RWPE2 (cell line): ENCODE data around the gene DAGLA.

Experiments used
- ATAC-seq: fragments of 200-7000 bp; cut with Tn5 transposase; 3 replicates; pipeline ENCODE4 v1.9.1; 2021; ENCODE audit warnings: low read depth
- DNase-seq: peaks from one replicate; pipeline ENCODE4 v3.0.0-alpha.2; 2020; ENCODE audit warnings: low spot score
- H3K27ac ChIP-seq: fragments of 450-650 bp; 2 replicates; pipeline ENCODE4 v1.5.1; 2017; ENCODE audit warnings: mild to moderate bottlenecking; ENCODE audit not compliant: poor library complexity, severe bottlenecking
- H3K27me3 ChIP-seq: fragments of 250-450 bp; sonication (Bioruptor Pico); 2 replicates; pipeline ENCODE4 v1.5.1; 2021; ENCODE audit warnings: mild to moderate bottlenecking, moderate library complexity; ENCODE audit not compliant: insufficient read depth, poor library complexity, severe bottlenecking
- H3K36me3 ChIP-seq: fragments of 250-450 bp; sonication (Bioruptor Pico); 2 replicates; pipeline ENCODE4 v1.5.1; 2020; ENCODE audit warnings: low read depth, mild to moderate bottlenecking, moderate library complexity
- H3K4me1 ChIP-seq: fragments of 250-450 bp; sonication (Bioruptor Pico); 2 replicates; pipeline ENCODE4 v1.5.1; 2021; ENCODE audit warnings: mild to moderate bottlenecking, moderate library complexity; ENCODE audit not compliant: insufficient read depth, poor library complexity, severe bottlenecking
- H3K4me3 ChIP-seq: fragments of 250-450 bp; sonication (Bioruptor Pico); 2 replicates; pipeline ENCODE4 v1.5.1; 2021; ENCODE audit warnings: mild to moderate bottlenecking, moderate library complexity; ENCODE audit not compliant: severe bottlenecking
- H3K9me3 ChIP-seq: fragments of 250-450 bp; sonication (Bioruptor Pico); 2 replicates; pipeline ENCODE4 v1.5.1; 2021; ENCODE audit warnings: mild to moderate bottlenecking, moderate library complexity; ENCODE audit not compliant: severe bottlenecking
- TF ChIP-seq, protein P1 (sequence below): fragments of 450-650 bp; IDR thresholded peaks from one replicate; pipeline ENCODE4 v1.5.1; 2017; ENCODE audit warnings: mild to moderate bottlenecking, moderate library complexity; ENCODE audit not compliant: poor library complexity, severe bottlenecking

DAGLA gene

DNA sequence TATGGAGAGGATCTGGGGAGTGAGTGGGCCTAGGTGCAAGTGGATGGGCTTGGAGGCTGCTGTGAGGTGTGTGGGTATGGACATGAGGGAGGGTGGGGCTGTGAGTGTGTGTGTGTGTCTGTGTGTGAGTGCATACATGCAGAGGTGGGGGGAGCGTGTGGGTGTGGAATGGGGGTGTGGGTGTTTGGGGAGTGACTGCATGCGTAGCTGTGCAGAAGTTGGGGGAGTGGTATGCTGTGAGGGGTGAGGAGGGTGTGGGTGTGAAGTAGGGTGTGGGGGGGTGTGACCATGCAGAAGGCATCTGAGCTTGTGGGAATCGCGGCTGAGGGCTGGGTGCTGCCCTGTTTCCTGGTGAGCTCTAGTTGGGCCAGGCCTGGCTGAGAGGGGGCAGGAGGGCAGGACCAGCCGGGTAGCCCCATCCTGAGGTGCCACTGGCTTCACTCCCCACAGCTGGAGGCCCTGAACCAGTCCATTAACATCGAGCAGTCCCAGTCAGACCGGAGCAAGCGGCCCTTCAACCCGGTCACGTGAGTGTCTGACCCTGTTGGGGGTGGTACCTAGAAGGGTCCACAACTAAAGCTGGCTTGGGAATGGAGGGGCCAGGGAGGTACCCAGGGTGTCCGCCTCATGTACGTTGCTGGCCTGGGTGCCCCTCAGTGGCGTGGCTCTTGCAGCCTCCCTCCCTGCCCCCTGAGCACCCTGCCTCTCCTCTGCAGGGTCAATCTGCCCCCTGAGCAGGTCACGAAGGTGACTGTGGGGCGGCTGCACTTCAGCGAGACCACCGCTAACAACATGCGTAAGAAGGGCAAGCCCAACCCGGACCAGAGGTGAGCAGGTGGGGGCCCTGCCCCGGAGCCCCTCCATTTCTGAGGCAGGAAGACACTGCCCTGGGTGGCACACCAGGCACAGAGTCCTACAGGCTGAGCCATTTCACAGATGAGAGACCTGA is 95.7 kb downstream of the DAGLA start:
- no peak for ATAC-seq
- Histone ChIP-seq H3K4me1 (no peaks in the 10 kb centered on the region), H3K27me3 (no peaks in the 10 kb centered on the region), H3K27ac (no peak overlapping the region), H3K4me3 (no peak overlapping the region), H3K9me3 (no peaks in the 10 kb centered on the region), H3K36me3 (no peaks in the 10 kb centered on the region)
- TF ChIP-seq, protein P1, sequence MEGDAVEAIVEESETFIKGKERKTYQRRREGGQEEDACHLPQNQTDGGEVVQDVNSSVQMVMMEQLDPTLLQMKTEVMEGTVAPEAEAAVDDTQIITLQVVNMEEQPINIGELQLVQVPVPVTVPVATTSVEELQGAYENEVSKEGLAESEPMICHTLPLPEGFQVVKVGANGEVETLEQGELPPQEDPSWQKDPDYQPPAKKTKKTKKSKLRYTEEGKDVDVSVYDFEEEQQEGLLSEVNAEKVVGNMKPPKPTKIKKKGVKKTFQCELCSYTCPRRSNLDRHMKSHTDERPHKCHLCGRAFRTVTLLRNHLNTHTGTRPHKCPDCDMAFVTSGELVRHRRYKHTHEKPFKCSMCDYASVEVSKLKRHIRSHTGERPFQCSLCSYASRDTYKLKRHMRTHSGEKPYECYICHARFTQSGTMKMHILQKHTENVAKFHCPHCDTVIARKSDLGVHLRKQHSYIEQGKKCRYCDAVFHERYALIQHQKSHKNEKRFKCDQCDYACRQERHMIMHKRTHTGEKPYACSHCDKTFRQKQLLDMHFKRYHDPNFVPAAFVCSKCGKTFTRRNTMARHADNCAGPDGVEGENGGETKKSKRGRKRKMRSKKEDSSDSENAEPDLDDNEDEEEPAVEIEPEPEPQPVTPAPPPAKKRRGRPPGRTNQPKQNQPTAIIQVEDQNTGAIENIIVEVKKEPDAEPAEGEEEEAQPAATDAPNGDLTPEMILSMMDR: no peak
- no peak for DNase-seq

DNA sequence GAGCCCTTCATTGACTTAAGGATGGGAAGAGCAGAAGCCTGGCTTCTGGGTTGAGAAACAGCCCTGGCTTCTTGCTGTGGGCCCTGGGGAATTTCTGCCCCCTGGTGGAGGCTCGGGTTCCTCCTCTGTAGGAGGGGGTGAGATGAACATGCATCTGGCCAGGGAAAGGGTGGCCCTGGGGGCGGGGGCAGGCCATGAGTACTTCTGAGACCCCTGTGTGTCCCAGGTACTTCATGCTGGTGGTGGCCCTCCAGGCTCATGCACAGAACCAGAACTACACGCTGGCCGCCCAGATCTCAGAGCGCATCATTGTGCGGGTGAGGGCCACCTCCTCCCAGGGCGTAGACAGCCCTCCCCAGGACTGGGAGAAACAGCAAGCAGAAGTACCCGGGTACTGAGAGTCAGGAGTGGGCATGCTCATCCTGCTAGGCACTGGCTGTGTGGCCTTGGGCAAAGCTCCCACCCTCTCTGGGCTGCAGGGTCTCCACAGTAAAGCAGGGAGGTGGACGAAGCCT is 96.4 kb downstream of the DAGLA start:
- no peaks in the 10 kb centered on the region for H3K4me1 ChIP-seq
- no peaks in the 10 kb centered on the region for H3K9me3 ChIP-seq
- no peak overlapping the region for H3K27ac ChIP-seq
- no peaks in the 10 kb centered on the region for H3K36me3 ChIP-seq
- no peak for DNase-seq
- TF ChIP-seq, protein P1: peak; percentile 72
- peak; percentile 37; the same call in 2 of the 3 replicates for ATAC-seq
- H3K4me3 ChIP-seq: no peak overlapping the region
- H3K27me3 ChIP-seq: no peaks in the 10 kb centered on the region

DNA sequence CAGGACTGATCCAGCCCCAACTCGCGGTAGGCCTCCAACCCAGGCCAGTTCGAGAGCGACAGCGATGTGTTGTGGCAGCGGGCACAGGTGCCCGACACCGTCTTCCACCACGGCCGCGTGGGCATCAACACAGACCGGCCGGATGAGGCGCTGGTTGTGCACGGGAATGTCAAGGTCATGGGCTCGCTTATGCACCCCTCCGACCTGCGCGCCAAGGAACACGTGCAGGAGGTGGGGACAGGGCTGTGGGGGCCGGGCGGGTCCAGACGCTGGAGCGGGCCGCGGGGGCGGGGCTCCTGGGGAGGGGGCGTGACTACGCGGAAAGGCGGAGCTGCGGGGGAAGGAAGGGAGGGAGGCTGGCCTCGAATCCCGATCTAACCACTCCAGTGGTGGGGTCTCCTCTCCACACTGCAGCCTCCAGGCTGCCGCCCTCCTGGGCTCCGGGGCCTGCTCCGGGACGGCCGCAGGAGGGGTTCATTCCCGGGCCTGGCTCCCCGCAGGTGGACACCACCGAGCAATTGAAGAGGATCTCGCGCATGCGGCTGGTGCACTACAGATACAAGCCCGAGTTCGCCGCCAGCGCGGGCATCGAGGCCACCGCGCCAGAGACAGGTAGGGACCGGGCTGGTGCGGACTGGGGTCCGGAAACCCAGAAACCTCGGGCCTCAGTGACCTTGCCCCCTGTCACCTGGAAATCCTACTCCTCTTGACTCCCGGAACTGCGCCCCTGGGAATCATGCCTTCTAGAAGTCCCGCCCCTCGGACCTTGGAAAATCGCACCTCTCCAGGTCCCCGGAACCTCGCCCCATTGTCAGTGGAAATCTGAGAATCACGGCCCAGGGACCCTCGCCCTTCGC is 97.3 kb downstream of the DAGLA start:
- H3K4me3 ChIP-seq: peak overlapping the region; percentile 15
- peak; percentile 49 for ATAC-seq
- no peaks in the 10 kb centered on the region for H3K9me3 ChIP-seq
- no peak for DNase-seq
- TF ChIP-seq, protein P1: no peak
- H3K27ac ChIP-seq: no peak overlapping the region
- no peaks in the 10 kb centered on the region for H3K27me3 ChIP-seq
- H3K4me1 ChIP-seq: no peaks in the 10 kb centered on the region
- no peaks in the 10 kb centered on the region for H3K36me3 ChIP-seq

DNA sequence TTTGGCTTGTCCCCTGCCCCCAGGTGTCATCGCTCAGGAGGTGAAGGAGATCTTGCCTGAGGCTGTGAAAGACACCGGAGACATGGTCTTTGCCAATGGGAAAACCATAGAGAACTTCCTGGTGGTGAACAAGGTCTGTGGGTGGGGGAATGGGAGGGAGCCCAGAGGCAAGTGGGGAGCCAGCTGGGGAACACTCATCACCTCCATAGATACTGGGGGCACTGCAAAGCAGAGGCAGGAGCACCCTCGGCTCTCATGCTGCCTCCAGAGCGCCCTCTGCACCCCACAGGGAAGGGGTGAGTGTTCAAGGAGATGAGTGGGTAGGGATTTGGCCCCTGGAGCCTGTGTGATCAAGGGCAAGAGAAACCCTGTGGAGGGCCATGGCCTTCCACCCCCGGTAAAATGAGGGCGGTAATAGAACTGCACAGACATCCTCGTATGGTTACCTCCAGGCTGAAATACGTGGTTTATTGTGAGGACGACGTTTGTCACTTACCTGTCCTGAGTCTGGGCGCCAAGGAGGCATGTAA is 98.2 kb downstream of the DAGLA start:
- TF ChIP-seq, protein P1: no peak
- Histone ChIP-seq H3K27ac (no peak overlapping the region), H3K4me3 (no peak overlapping the region), H3K36me3 (no peaks in the 10 kb centered on the region), H3K4me1 (no peaks in the 10 kb centered on the region), H3K9me3 (no peaks in the 10 kb centered on the region), H3K27me3 (no peaks in the 10 kb centered on the region)
- ATAC-seq (no peak), DNase-seq (no peak)
